Measurements from ENCODE around the gene APOL4.

- TF ChIP-seq CTCF (IDR thresholded peaks at IDR 0.05) (no peak), EZH2 (IDR thresholded peaks at IDR 0.05) (no peak)
Observed at GRCh38 chr22:36175892-36176291, 25.7 kb downstream of the APOL4 start.

Measured in neural progenitor cell (in vitro differentiated cells).